IPS-18a (cell line): Measurements from ENCODE around the gene IL9R.
A peak's percentile ranks its signal among the peaks of the same experiment; 100 is the strongest.

ENCODE experiments used
- H3K27ac ChIP-seq: one replicate; pipeline ENCODE4 v1.5.1; 2013; ENCODE audit warnings: low read length
- H3K27me3 ChIP-seq: one replicate; pipeline ENCODE4 v1.6.1; 2013; ENCODE audit warnings: mild to moderate bottlenecking, low read length; ENCODE audit not compliant: control insufficient read depth, insufficient read depth
- H3K36me3 ChIP-seq: one replicate; pipeline ENCODE4 v1.6.1; 2013; ENCODE audit warnings: low read depth, low read length; ENCODE audit not compliant: control insufficient read depth
- H3K4me1 ChIP-seq: one replicate; pipeline ENCODE4 v1.6.1; 2013; ENCODE audit warnings: low read depth, low read length; ENCODE audit not compliant: control insufficient read depth
- H3K4me3 ChIP-seq: one replicate; pipeline ENCODE4 v1.5.1; 2013; ENCODE audit warnings: low read length
- H3K9ac ChIP-seq: one replicate; pipeline ENCODE4 v1.6.1; 2013; ENCODE audit warnings: mild to moderate bottlenecking, low read length, moderate library complexity
- H3K9me3 ChIP-seq: one replicate; pipeline ENCODE4 v1.6.1; 2013; ENCODE audit warnings: low read depth, low read length; ENCODE audit not compliant: control insufficient read depth

The IL9R gene

GRCh38 chrX:155997436-155997835 is at the start of gene IL9R:
Gene IL9R, plus strand, starts transcription at chrX:155997696. Its CDS starts 64 bp downstream, at chrX:155997760.
- Histone ChIP-seq H3K27ac (no peak within 1 kb of the TSS), H3K27me3 (no peaks in the 10 kb centered on the region), H3K9ac (no peak within 1 kb of the TSS), H3K4me1 (no peaks in the 10 kb centered on the region), H3K9me3 (peaks cover 12% of the 10 kb centered on the region), H3K4me3 (no peak within 1 kb of the TSS), H3K36me3 (no peaks in the 10 kb centered on the region)

GRCh38 chrX:155949098-155949497 is 48.4 kb upstream of the IL9R start:
- Histone ChIP-seq H3K27me3 (no peaks in the 10 kb centered on the region), H3K4me1 (no peaks in the 10 kb centered on the region), H3K4me3 (no peak overlapping the region), H3K27ac (no peak overlapping the region), H3K36me3 (no peaks in the 10 kb centered on the region), H3K9me3 (peaks cover 17% of the 10 kb centered on the region), H3K9ac (no peak overlapping the region)

GRCh38 chrX:155951237-155951789 is 46.2 kb upstream of the IL9R start:
- Histone ChIP-seq H3K9me3 (peaks cover 17% of the 10 kb centered on the region), H3K27ac (no peak overlapping the region)

GRCh38 chrX:155953055-155953454 is 44.4 kb upstream of the IL9R start:
- H3K9me3 ChIP-seq = peaks cover 24% of the 10 kb centered on the region

More at GRCh38 chrX:155951237-155951789, 46.2 kb upstream of the IL9R start:
- no peaks in the 10 kb centered on the region for H3K27me3 ChIP-seq
- H3K9ac ChIP-seq = no peak overlapping the region
- H3K4me3 ChIP-seq = no peak overlapping the region
- H3K36me3 ChIP-seq = no peaks in the 10 kb centered on the region
- H3K4me1 ChIP-seq = no peaks in the 10 kb centered on the region

GRCh38 chrX:155954793-155955192 is 42.7 kb upstream of the IL9R start:
- H3K9me3 ChIP-seq = peaks cover 24% of the 10 kb centered on the region
- H3K9ac ChIP-seq = no peak overlapping the region
- peaks cover 10% of the 10 kb centered on the region for H3K4me1 ChIP-seq
- no peak overlapping the region for H3K4me3 ChIP-seq
- H3K27ac ChIP-seq = no peak overlapping the region
- H3K27me3 ChIP-seq = no peaks in the 10 kb centered on the region
- no peaks in the 10 kb centered on the region for H3K36me3 ChIP-seq

More at GRCh38 chrX:155953055-155953454, 44.4 kb upstream of the IL9R start:
- no peak overlapping the region for H3K9ac ChIP-seq
- H3K27ac ChIP-seq = no peak overlapping the region
- H3K4me3 ChIP-seq = no peak overlapping the region
- no peaks in the 10 kb centered on the region for H3K36me3 ChIP-seq
- no peaks in the 10 kb centered on the region for H3K27me3 ChIP-seq
- H3K4me1 ChIP-seq = peaks cover 5% of the 10 kb centered on the region

GRCh38 chrX:155956099-155956498 is 41.4 kb upstream of the IL9R start:
- peaks cover 14% of the 10 kb centered on the region for H3K4me1 ChIP-seq
- H3K36me3 ChIP-seq = no peaks in the 10 kb centered on the region
- no peak overlapping the region for H3K4me3 ChIP-seq
- H3K9ac ChIP-seq = no peak overlapping the region
- no peaks in the 10 kb centered on the region for H3K27me3 ChIP-seq
- H3K27ac ChIP-seq = no peak overlapping the region
- peaks cover 21% of the 10 kb centered on the region for H3K9me3 ChIP-seq

- Histone ChIP-seq H3K9ac (no peak overlapping the region), H3K27ac (no peak overlapping the region), H3K9me3 (peaks cover 16% of the 10 kb centered on the region), H3K36me3 (no peaks in the 10 kb centered on the region), H3K27me3 (no peaks in the 10 kb centered on the region), H3K4me3 (no peak overlapping the region), H3K4me1 (peaks cover 14% of the 10 kb centered on the region)
Measured at GRCh38 chrX:155956649-155957048, 40.8 kb upstream of the IL9R start.

- Histone ChIP-seq H3K27ac (peak overlapping the region; percentile 55), H3K36me3 (no peaks in the 10 kb centered on the region), H3K9ac (peak overlapping the region; percentile 60), H3K9me3 (peaks cover 18% of the 10 kb centered on the region), H3K27me3 (no peaks in the 10 kb centered on the region), H3K4me3 (peak overlapping the region; percentile 8), H3K4me1 (peaks cover 14% of the 10 kb centered on the region)
Measured at GRCh38 chrX:155957843-155958242, 39.7 kb upstream of the IL9R start.

- peaks cover 14% of the 10 kb centered on the region for H3K4me1 ChIP-seq
- peaks cover 18% of the 10 kb centered on the region for H3K9me3 ChIP-seq
- no peaks in the 10 kb centered on the region for H3K36me3 ChIP-seq
- peak overlapping the region; percentile 82 for H3K27ac ChIP-seq
- peak overlapping the region; percentile 78 for H3K9ac ChIP-seq
- H3K4me3 ChIP-seq = peak overlapping the region; percentile 67
- H3K27me3 ChIP-seq = no peaks in the 10 kb centered on the region
Measured at GRCh38 chrX:155959018-155959587, 38.4 kb upstream of the IL9R start.

GRCh38 chrX:155962906-155963305 is 34.6 kb upstream of the IL9R start:
- no peak overlapping the region for H3K27ac ChIP-seq
- H3K4me1 ChIP-seq = peaks cover 9% of the 10 kb centered on the region
- no peak overlapping the region for H3K4me3 ChIP-seq
- no peaks in the 10 kb centered on the region for H3K36me3 ChIP-seq
- H3K9me3 ChIP-seq = peaks cover 21% of the 10 kb centered on the region
- no peaks in the 10 kb centered on the region for H3K27me3 ChIP-seq
- no peak overlapping the region for H3K9ac ChIP-seq

GRCh38 chrX:155966876-155967275 is 30.6 kb upstream of the IL9R start:
- H3K4me3 ChIP-seq = no peak overlapping the region
- peaks cover 25% of the 10 kb centered on the region for H3K9me3 ChIP-seq
- H3K9ac ChIP-seq = no peak overlapping the region

More at GRCh38 chrX:155966876-155967275, 30.6 kb upstream of the IL9R start:
- Histone ChIP-seq H3K27ac (no peak overlapping the region), H3K4me1 (no peaks in the 10 kb centered on the region), H3K27me3 (no peaks in the 10 kb centered on the region), H3K36me3 (no peaks in the 10 kb centered on the region)
